ENCODE results near the gene APOE.

The APOE gene

DNA sequence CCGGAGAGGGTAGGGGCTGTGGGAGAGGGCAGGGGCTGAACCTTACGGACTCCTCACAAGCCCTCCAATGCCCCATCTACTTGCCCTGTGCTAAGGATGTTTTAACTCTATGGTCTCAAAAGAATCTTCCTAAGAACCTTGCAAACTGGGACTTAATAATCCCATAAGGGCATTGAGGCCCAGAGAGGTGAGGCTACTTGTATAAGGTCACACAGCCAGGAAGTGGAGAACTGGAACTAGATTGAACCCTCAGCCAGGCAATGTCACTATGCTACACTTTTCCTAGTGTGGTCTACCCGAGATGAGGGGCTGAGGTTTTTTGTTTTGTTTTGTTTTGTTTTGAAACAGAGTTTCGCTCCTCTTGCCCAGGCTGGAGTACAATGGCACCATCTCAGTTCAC lies 25.9 kb downstream of the APOE start:
- TF ChIP-seq, protein P1, sequence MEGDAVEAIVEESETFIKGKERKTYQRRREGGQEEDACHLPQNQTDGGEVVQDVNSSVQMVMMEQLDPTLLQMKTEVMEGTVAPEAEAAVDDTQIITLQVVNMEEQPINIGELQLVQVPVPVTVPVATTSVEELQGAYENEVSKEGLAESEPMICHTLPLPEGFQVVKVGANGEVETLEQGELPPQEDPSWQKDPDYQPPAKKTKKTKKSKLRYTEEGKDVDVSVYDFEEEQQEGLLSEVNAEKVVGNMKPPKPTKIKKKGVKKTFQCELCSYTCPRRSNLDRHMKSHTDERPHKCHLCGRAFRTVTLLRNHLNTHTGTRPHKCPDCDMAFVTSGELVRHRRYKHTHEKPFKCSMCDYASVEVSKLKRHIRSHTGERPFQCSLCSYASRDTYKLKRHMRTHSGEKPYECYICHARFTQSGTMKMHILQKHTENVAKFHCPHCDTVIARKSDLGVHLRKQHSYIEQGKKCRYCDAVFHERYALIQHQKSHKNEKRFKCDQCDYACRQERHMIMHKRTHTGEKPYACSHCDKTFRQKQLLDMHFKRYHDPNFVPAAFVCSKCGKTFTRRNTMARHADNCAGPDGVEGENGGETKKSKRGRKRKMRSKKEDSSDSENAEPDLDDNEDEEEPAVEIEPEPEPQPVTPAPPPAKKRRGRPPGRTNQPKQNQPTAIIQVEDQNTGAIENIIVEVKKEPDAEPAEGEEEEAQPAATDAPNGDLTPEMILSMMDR (IDR thresholded peaks at IDR 0.05): no peak

DNA sequence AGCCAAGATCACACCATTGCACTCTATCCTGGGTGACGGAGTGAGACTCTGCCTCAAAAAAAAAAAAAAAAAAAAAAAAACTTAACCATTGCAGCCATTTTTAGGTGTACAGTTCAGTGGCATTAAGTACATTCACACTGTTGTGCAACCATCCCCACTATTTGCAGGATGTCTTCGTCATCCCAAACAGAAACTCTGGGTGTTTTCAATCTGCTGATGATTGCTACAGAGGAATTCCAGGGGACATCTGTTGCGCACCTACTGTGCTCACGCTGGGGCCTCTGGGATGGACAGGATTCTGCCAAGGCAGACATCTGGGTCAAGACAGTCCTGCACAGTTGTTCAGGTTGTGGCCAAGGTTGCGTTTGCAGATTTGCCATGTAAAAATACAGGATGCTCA lies 34.1 kb downstream of the APOE start:
- TF ChIP-seq, protein P1 (IDR thresholded peaks at IDR 0.05): no peak

DNA sequence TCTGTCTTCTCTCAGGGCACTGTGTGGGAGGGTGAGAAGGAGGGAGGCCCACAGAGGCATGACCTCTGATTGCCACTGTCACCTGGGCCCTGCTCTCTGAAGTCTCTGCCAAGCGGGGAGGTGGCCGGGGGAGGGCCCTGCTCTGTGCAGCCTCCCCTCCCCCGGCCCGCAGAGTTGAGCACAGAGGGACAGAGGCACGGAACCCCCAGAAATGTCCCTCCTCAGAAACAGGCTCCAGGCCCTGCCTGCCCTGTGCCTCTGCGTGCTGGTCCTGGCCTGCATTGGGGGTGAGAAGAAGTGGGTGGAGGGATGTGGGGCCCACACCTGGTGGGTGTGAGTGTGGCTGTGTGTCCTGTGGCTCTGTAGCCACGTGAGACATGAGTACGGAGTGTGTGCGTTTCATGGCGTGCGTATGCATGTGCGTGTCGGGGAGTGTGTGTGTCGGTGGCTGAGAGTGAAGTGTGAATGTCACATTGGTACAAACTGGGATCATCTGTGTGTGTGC lies 36.5 kb downstream of the APOE start, which contains the start of gene APOC4:
TSS of gene APOC4 (plus strand) at position 171 of the 505 bp plus-strand sequence. CDS start at position 212, 41 bp downstream.
- TF ChIP-seq, protein P1 (IDR thresholded peaks at IDR 0.05): no peak

DNA sequence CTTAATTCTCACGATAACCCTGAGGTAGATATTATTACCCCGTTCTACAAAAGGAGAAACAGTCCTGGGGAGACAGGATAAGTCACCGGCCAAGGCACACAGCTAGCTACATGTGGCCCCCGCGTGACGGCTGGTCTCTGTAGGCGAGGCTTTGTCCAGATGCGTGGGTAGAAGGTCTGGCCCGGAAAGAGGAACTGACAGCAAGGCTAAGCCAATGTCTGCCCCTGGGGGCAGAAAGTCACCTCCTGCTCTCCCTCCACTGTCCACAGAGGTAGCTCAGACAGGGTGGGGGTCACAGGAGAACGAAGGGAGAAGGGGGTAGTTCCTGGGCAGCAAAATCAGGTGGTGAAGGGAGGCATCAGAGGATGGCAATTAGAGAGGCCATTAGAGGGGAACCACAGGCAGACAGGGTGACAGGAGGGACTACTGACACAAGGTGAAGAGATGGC lies 38.2 kb downstream of the APOE start:
- TF ChIP-seq, protein P1 (IDR thresholded peaks at IDR 0.05): no peak

DNA sequence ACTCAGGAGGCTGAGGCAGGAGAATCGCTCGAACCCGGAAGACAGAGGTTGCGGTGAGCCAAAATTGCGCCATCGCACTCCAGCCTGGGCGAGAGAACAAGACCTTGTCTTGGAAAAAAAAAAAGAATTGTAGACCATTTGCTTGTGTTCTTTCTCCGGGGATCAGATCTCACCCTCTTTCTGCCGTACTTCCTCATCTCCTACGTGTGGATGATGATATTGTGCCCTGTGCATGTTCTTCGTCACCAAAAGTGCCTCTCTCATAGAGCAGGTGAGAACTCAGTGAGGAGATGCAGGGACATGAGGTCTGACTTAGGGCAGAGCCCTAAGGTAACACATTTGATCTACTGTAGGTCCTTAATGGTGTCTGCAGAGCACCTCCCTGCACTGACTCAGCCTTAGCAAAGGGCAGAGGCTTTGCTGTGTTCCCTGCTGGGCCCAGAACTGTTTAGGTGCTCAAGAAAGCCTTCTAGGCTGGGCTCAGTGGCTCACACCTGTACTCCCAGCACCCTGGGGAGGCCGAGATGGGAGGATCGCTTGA lies 41.5 kb downstream of the APOE start:
- TF ChIP-seq, protein P1 (IDR thresholded peaks at IDR 0.05): no peak

DNA sequence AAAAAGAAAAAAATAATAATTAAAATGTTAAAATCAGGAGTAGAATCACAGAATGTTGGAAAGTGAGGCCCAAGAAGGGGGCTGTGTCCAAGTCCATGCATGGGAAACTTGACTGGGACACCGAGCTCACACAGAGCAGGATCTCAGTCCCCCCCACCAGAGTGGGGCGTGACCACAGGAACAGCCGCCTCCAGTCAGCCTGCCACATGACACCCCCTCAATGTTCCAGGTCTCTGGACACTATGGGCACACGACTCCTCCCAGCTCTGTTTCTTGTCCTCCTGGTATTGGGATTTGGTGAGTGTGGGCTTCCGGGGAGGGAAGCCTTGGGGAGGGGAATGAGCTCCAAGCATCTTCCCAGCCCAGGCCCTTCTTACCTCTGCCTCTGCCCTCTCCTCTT lies 42.6 kb downstream of the APOE start:
- TF ChIP-seq, protein P1 (IDR thresholded peaks at IDR 0.05): no peak

DNA sequence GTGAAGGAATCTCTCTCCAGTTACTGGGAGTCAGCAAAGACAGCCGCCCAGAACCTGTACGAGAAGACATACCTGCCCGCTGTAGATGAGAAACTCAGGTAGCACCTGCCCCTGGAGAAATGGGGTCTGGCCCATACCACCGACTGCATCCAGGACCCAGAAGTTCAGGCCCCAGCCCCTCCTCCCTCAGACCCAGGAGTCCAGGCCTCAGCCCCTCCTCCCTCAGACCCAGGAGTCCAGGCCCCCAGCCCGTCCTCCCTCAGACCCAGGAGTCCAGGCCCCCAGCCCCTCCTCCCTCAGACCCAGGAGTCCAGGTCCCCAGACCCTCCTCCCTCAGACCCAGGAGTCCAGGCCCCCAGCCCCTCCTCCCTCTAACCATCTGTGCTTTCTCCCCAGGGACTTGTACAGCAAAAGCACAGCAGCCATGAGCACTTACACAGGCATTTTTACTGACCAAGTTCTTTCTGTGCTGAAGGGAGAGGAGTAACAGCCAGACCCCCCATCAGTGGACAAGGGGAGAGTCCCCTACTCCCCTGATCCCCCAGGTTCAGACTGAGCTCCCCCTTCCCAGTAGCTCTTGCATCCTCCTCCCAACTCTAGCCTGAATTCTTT lies 43.3 kb downstream of the APOE start:
- TF ChIP-seq, protein P1 (IDR thresholded peaks at IDR 0.05): no peak

All from LNCAP (cell line).